ENCODE results near the gene STT3A.

Gene STT3A

GRCh38 chr11:125663910-125664309, 71.3 kb downstream of the STT3A start:
- H3K4me2 ChIP-seq (ENCODE audit: low read length), result no peak overlapping the region
- no peaks in the 10 kb centered on the region for H4K20me1 ChIP-seq (ENCODE audit: insufficient read depth, low read length)
- no peaks in the 10 kb centered on the region for H3K79me2 ChIP-seq (ENCODE audit: insufficient read depth, low read length)
- H2AFZ ChIP-seq (ENCODE audit: low read length), result no peak overlapping the region
- TF ChIP-seq CTCF (IDR thresholded peaks at IDR 0.05; ENCODE audit: low read length) (no peak), EZH2 (IDR thresholded peaks at IDR 0.05; ENCODE audit: borderline replicate concordance, low read length) (no peak)
- H3K9me2 ChIP-seq (ENCODE audit: low read depth, low read length), result no peaks in the 10 kb centered on the region
- H3K36me3 ChIP-seq (ENCODE audit: insufficient read depth, low read length), result peaks cover 62% of the 10 kb centered on the region
- H3K9me3 ChIP-seq (ENCODE audit: low read length), result no peaks in the 10 kb centered on the region
- H3K4me3 ChIP-seq (ENCODE audit: low read depth, low read length, poor library complexity, severe bottlenecking), result no peak overlapping the region
- H3K27ac ChIP-seq (ENCODE audit: low read depth, low read length, poor library complexity, severe bottlenecking), result no peak overlapping the region
- no peaks in the 10 kb centered on the region for H3K4me1 ChIP-seq (ENCODE audit: insufficient read depth, low read length, severe bottlenecking)
- no peaks in the 10 kb centered on the region for H3F3A ChIP-seq (ENCODE audit: insufficient read depth, low read length)
- no peak overlapping the region for H3K9ac ChIP-seq (ENCODE audit: low read length)
- H3K27me3 ChIP-seq (ENCODE audit: insufficient read depth, low read length), result no peaks in the 10 kb centered on the region

GRCh38 chr11:125667151-125667550, 74.5 kb downstream of the STT3A start:
- H3K9me3 ChIP-seq (ENCODE audit: low read length), result no peaks in the 10 kb centered on the region
- no peak overlapping the region for H2AFZ ChIP-seq (ENCODE audit: low read length)
- H3K27ac ChIP-seq (ENCODE audit: low read depth, low read length, poor library complexity, severe bottlenecking), result no peak overlapping the region
- no peak overlapping the region for H3K4me2 ChIP-seq (ENCODE audit: low read length)
- H3K4me3 ChIP-seq (ENCODE audit: low read depth, low read length, poor library complexity, severe bottlenecking), result no peak overlapping the region
- no peaks in the 10 kb centered on the region for H3K9me2 ChIP-seq (ENCODE audit: low read depth, low read length)
- no peaks in the 10 kb centered on the region for H3F3A ChIP-seq (ENCODE audit: insufficient read depth, low read length)
- peaks cover 50% of the 10 kb centered on the region for H3K36me3 ChIP-seq (ENCODE audit: insufficient read depth, low read length)
- no peaks in the 10 kb centered on the region for H3K4me1 ChIP-seq (ENCODE audit: insufficient read depth, low read length, severe bottlenecking)
- H3K79me2 ChIP-seq (ENCODE audit: insufficient read depth, low read length), result no peaks in the 10 kb centered on the region
- H3K9ac ChIP-seq (ENCODE audit: low read length), result no peak overlapping the region
- H3K27me3 ChIP-seq (ENCODE audit: insufficient read depth, low read length), result no peaks in the 10 kb centered on the region
- no peaks in the 10 kb centered on the region for H4K20me1 ChIP-seq (ENCODE audit: insufficient read depth, low read length)
- TF ChIP-seq CTCF (IDR thresholded peaks at IDR 0.05; ENCODE audit: low read length), result no peak
- no peak for TF ChIP-seq EZH2 (IDR thresholded peaks at IDR 0.05; ENCODE audit: borderline replicate concordance, low read length)

GRCh38 chr11:125670172-125670571, 77.5 kb downstream of the STT3A start:
- no peaks in the 10 kb centered on the region for H3K9me3 ChIP-seq (ENCODE audit: low read length)
- H3K9ac ChIP-seq (ENCODE audit: low read length), result no peak overlapping the region
- H3K4me3 ChIP-seq (ENCODE audit: low read depth, low read length, poor library complexity, severe bottlenecking), result no peak overlapping the region
- H3K79me2 ChIP-seq (ENCODE audit: insufficient read depth, low read length), result no peaks in the 10 kb centered on the region
- no peak for TF ChIP-seq EZH2 (IDR thresholded peaks at IDR 0.05; ENCODE audit: borderline replicate concordance, low read length)
- no peak for TF ChIP-seq CTCF (IDR thresholded peaks at IDR 0.05; ENCODE audit: low read length)
- H3K36me3 ChIP-seq (ENCODE audit: insufficient read depth, low read length), result peaks cover 22% of the 10 kb centered on the region
- H3K4me2 ChIP-seq (ENCODE audit: low read length), result no peak overlapping the region
- H3F3A ChIP-seq (ENCODE audit: insufficient read depth, low read length), result no peaks in the 10 kb centered on the region
- no peaks in the 10 kb centered on the region for H3K4me1 ChIP-seq (ENCODE audit: insufficient read depth, low read length, severe bottlenecking)
- H3K27me3 ChIP-seq (ENCODE audit: insufficient read depth, low read length), result no peaks in the 10 kb centered on the region
- H3K9me2 ChIP-seq (ENCODE audit: low read depth, low read length), result no peaks in the 10 kb centered on the region
- no peak overlapping the region for H2AFZ ChIP-seq (ENCODE audit: low read length)
- no peak overlapping the region for H3K27ac ChIP-seq (ENCODE audit: low read depth, low read length, poor library complexity, severe bottlenecking)
- no peaks in the 10 kb centered on the region for H4K20me1 ChIP-seq (ENCODE audit: insufficient read depth, low read length)

All from OCI-LY1 (cell line).